ENCODE measurements around the gene PRG3.
"Not testable (repeated sequence)": the region's sequence is repeated elsewhere in the genome, so short reads cannot be mapped to it uniquely, and the experiment has no call there.

PRG3 gene

DNA sequence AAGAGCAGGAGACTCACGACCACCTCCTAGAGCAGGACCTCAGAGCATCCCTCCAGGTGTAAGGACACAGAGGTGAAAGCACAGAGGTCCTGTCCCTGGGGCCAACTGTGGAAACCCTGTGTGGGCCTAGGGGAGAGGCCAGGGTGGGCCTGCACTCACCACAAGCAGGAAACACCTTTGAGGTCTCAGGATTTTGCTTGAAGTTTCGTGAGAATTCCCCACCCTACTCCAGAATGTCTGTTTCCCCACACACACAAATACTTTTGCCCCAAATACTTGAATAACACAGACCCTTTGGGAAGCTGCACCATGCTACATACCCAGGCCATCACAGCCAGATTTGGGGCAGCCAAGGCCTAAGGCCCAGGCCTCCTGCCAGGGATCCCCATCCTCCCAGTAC, 27.8 kb upstream of the PRG3 start:
- DNase-seq (ENCODE audit: low read depth, low spot score): no peak

DNA sequence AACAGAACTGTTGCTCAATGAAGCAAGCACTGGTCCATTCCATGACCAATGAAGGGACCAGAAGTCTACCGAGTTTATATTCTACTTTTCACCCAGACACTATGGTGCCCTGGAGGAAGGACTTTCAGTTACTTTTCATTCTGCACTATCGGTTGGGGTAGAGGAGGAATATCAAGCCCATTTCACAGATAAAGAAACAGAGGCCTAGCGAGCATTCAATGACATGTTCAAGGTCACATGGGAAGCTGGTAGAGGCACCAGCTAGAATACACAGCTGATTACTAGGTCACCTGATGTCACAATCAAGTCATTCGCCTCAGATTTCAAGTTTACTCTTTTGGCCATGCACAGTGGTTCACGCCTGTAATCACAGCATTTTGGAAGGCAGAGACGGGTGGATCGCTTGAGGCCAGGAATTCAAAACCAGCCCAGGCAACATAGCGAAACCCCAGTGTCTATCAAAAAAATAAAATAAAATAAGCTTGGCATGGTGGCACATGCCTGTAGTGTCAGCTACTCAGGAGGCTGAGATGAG, 27.1 kb upstream of the PRG3 start:
- no peak for DNase-seq (ENCODE audit: low read depth, low spot score)

DNA sequence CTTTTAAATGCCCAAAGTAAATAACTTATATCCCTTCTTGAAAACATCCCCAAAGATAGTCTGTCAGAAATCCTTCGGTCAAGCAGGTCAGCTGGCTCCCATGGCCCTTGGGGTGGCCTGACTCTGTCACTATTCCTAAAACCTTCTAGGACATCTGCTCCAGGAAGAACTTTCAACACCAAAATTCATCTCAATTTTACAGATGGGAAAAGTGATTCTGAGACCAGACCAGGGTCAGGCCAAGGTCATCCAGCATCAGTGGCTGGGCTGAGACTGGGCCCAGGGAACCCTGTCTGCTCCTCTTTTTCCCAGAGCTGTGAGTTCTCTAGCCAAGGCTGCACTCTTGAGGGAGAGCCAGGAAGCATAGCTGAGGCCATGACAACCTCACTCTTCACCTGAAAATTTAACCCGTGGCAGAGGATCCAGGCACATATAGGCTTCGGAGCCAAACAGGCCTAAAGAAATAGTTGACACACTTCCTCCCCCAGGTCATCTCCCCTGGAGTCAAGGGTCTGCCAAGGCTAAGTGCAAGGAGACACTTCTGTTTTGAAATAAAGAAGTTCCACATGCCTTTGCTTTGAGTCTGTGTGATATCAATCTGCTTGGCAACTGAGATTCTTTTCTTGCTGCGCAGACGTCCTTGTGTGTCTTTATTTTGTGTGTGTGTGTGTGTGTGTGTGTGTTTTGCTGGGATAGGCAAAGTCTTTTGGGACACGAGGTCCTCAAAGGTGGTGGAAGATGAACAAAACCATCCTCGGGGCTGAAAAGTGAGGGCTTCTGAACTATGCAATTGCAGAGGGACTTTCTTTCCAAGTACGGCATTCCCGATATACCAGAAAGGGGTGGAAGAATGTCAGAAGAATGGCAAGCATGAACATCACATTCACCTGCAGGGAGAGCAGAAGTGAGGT, 26.3 kb upstream of the PRG3 start:
- no peak for DNase-seq (ENCODE audit: low read depth, low spot score)

DNA sequence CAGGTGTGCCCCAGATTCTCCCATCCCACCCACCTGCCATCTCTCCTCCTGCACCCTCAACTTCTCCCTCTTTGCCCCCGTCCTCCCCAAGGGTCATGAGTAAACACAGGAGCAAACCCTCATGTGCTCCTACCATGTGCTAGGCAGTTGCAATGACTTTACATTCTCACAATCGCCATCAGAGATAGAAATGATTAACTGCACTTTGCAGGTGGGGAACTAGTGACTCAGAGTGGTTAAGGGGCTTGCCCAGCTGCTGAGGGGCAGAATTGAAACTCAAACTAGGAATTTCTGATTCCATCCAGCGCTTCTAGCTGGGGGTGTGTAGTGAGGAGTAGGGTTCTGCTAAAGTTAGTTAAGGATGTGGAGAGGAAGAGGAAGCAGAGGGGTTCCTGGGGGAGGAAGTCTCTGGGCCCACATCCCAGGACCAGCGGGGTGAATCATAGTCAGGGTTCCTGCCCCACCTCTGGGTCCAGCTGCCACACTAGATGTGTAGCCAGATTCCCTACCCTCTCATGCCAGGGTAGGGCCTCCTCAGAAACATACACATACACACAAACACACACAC, 25.5 kb upstream of the PRG3 start:
- no peak for DNase-seq (ENCODE audit: low read depth, low spot score)

DNA sequence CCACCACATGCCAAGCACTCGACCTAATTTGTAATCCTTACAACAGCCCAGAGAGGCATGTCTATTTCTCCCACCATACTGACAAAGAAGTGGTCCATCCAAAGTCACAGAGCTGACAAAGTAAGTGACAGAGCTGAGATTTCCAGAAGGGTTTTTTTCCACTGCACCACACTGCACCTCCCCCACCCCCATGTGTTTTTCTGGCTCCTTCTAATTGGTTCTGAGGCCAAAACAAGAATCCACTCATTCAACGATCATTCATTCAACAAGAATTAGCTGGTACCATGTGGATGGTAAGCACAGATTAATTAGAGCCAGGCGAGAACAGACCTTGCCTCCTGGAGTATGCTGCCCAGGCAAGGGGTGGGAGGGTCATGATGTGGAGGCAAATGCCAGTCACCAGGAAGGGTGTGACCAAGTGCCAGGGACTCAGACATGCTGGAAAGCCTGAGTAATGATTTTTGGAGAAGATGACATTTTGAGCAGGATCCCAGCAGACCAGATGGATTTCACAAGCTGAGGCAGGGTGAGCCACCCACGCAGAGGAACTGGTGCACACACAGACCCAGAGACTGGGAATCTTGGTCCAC, 24.4 kb upstream of the PRG3 start:
- no peak for DNase-seq (ENCODE audit: low read depth, low spot score)

DNA sequence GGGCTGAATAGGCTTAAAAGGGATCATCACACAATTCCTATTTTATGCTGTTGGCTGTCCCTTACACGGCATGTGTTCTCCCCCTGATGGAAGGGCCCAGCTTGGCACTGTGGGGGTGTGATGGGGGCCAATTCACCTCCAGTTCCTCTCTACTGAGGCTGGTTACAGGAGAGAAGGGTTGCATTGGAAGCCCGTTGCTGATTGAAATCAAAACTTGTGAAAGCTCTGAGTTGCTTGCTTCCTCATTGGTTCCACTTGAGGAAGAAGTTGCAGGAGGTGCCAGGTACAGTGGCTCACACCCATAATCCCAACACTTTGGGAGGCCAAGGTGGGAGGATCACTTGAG, 22.8 kb upstream of the PRG3 start:
- no peak for DNase-seq (ENCODE audit: low read depth, low spot score)

DNA sequence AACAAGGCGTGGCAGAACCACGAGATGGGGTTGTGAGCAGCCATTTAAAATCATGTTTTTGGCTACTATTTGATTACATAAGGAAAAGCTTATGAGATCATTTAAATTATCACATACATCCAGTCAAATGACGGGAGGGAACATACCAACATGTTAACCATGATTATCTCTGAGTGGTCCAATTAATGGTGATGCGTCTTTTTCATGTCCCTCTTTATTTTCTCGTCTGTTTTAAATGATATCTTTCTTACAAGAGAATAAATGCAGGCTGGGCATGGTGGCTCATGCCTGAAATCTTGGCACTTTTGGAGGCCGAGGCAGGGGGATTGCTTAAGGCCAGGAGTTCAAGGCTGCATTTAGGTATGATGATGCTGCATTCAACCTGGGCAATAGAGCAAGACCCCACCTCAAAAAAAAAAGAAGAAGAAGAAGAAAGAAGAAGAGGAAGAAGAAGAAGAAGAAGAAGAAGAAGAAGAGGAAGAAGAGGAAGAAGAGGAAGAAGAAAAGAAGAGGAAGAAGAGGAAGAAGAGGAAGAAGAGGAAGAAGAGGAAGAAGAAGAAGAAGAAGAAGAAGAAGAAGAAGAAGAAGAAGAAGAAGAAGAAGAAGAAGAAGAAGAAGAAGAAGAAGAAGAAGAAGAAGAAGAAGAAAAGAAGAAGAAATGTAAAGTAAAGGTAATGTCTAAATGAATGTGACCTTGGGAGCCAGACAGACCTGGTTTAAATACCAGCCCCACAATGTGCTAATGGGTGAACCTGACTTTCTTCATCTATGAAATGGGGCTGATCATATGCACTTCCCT, 22.3 kb upstream of the PRG3 start:
- not testable (repeated sequence) for DNase-seq (ENCODE audit: low read depth, low spot score)

DNA sequence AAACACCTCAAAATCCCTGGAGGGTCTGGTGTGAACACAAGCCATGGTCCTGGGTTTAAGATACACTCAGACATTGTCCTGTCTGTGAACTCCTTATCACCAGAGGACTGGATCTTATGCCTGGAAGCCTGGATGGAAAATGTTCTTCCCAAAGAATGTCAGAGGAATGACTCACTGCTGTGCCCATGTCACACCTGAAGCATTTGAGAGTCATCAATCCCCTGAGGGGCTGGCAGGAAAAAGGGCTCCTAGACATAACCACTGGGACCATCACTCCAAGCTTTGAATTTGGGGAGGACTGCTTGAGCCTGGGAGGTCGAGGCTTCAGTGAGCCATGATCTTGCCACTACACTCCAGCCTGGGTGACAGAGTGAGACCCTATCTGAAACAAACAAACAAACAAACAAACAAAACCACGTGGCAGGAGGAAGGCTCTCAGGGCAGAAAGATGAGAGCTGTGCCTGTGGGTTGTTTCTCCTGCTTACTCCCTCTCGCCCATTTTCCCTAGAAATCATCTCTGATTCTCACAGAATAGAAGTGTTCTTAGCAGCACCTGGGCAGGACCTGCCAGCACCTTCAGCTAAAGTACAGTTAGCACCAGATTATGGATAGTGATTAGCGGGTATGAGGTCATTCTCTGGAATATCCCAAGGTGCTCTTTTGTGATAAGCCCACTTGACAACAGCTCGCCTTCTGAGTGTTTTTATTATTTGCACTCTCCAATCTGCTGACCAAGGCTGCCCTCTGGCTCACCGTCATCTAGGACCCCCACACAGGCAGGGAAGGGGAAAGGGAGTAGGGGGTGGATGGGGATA, 21.4 kb upstream of the PRG3 start:
- peak; percentile 47 for DNase-seq (ENCODE audit: low read depth, low spot score)

DNA sequence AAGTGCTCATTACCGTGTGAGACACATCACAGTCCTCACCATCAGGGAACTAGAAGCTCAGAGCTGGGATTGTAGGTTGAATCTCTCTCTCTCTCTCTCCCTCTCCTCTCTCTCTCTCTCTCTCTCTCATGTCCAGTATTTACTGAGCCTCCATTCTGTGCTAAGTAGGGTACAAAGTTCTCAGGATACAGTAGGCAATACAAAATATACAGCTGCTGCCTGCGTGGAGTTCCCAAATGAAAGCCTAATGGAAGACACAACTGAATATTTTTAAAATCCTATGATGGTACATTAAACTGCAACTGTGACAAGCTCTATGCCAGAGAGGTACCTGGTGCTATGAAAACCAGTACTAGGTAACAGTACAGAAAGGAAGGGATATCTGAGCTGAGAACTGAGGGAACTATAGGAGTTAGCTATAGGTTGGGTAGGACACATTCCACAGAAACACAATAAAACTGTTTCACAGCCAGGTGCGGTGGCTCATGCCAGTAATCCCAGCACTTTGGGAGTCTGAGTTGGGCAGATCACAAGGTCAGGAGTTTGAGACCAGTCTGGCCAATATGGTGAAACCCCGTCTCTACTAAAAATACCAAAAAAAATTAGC, 19.1 kb upstream of the PRG3 start:
- DNase-seq (ENCODE audit: low read depth, low spot score): no peak

DNA sequence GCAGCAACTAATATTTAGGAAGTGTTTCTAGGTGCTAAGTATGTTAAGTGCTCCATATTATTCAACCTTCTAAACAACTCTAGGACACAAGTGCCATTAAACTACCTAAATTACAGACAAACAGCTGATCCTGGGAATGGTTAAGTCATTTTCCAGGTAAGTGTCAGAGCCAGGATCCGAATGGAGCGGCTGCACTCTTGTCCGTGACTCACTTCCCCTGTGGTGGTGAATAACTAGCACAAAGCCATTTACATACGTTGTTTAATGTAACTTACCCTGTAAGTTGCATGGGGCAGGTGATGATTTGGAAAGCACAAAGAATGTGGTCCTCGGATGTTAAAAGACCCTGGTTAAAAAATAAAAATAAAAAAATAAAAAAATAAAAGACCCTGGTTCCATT, 18.3 kb upstream of the PRG3 start:
- DNase-seq (ENCODE audit: low read depth, low spot score): no peak

DNA sequence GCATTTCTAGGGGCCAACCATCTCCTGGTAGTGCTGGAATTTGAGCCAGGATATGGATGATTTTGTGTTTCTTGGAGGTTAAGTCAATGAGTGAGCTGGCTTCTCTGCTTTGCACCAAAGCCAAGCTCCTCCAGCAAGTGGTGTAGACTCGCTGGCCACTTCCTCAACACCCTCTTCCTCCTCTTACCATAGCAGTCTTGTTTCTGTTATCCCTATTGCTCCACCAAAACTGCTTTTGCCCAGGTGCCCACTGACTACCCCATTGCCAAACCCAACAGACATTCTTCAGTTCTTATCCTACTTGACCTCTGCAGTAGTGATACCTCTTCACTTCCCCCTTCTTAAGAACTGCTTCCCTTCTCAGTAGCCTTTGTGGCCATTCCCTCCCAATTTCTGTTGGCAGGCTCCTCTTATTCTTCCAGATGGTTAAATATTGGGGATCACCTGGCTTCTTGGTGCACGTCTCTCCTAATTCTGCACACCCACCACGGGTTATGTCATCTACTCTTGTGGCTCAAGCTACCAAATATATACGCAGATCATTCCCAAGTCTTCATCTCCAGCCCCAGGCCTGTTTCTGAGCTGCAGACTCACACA, 16.5 kb upstream of the PRG3 start:
- no peak for DNase-seq (ENCODE audit: low read depth, low spot score)

DNA sequence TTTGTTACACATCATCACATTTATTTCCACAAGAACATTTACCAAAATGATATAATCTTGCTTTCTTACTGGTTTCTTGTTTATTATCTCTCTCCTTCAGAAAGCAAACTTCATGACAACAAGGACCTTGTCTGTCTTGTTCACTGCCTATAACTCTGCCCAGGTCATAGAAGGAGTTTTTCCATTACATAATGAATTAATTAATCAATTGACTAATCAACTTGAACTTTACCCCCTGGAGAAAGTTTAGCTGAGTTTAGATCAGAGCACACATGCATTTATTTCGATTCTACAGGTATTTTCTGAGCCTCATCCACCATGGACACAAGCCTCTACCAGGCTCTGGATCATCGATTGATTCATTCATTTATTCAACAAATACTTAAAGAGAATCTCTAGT, 15.8 kb upstream of the PRG3 start:
- no peak for DNase-seq (ENCODE audit: low read depth, low spot score)

DNA sequence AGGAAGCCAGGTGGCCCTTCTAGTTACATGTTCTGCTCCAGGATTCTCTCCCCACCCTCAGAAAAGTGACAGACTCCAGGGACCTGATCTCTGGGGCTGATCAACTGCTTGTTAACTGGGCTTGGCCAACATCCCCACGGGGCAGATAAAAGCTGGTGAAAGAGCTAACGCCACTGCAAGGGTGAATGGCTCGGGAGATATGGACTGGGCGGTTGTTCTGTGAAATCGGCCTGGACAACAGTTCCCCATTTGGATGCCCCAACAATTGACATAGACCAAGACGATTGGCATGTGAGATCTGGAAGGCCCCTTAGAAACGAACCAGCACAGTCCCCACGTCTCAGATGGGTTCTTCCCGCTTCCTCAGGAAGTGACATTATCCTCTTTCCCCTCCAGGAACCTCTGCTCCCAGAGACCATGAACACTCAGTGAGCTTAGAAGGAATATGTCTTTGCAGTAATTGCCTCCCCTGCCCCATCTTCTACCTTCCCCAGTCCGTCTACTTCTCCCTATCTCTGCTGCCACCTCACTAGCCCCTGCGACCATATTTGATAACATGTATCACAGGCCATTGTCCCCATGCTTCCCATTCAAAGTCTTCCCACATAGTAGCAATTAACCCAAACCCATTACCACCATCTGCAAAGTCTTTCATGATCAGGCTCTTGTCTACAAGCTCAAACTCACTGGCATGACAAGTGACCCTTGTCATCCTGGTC, 15.1 kb upstream of the PRG3 start:
- no peak for DNase-seq (ENCODE audit: low read depth, low spot score)

DNA sequence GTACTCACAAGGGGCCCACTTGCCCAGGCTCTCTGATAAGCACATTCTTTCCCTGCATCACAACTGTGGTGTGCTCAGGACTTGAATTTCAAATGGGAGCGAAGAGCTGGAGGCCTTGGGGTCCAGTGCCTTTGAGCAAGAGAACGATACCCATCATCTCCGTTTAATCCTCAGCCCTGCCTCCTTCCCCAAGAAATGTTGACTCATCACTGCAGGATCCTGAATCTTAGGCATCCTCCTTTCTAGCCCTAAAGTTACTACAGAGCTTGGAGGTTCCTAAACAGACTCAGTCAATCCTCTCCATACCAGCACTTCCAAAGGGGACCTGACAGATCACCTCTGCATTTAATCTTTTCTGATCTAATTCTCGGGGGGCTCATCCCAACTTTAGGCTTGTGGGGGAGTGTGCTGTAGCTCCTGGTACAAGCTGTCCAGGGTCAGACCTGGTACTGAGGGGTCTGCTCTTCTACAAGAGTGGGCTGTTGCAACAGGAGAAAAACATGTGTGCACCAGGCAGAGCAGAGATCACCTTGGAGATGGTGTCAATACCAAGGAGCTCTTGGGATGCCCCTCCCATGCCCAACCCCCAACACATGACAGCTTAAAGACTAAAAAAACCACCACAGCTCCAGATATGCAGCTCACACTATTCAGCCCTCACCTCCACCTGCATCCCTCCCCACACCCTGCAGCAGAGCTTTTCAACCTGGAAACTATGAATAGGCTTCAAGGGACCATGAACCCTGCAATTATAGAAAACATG, 13.4 kb upstream of the PRG3 start:
- no peak for DNase-seq (ENCODE audit: low read depth, low spot score)

DNA sequence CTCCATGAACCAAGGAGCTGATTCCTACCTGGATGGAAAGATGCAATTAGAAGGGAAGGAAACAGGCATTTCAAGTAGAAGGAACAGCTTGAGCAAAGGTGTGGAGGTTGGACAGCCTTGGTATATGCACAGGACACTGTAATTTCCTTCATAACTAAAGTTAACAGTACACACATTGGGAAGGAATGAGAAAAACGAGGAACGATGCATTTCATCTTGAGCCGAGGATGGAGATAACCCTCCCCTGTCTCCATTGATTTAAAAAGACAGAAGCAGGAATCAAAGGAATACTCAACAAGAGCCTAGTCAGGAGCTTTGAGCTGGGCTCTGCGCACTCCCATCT, 11.8 kb upstream of the PRG3 start:
- no peak for DNase-seq (ENCODE audit: low read depth, low spot score)

DNA sequence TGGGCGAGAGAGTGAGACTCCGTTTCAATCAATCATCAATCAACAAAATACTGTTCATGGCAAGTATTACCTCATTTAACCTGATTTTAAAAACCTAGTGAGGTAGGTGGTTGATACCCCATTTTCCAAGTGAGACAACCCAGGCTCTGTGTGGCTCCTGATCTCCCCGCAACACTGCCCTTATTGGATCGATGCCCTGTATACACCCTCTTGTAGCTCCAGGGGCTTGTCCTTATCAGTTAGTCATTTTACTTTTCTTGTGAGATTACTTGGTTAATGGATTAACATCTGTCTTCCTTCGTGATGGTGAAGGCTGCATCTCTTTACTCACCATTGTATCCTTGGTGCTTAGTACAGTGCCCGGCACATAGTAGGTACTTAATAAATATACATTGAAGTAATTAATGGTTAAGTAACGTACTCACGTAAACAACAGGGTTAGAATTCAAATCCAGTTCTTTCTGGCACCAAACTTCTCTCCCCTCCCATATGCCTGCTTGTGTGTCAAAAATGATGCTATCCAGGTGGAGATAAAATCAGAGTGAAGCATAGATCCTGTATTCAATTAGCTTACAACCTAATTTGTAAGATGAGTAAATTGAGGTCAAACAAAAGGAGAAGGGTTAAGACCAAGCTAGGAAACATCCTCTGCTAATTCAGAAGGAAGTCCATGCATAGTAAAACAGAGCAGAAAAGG, 11.3 kb upstream of the PRG3 start:
- no peak for DNase-seq (ENCODE audit: low read depth, low spot score)

DNA sequence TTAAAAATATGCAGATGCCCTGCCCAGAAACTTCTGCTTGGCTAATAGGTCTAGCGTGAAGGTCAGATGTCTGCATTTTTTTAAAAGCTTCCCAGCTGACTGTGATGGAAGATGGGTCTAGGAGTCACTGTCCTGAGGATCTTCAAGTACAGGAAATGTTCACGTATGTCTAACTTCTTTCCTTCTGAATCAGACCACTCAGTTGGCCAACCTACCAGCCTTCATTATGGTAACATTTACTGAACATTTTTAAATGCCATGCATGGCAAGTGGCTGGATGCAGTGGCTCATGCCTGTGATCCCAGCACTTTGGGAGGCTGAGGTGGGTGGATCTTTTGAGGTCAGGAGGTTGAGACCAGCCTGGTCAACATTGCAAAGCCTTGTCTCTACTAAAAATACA, 10.6 kb upstream of the PRG3 start:
- no peak for DNase-seq (ENCODE audit: low read depth, low spot score)

DNA sequence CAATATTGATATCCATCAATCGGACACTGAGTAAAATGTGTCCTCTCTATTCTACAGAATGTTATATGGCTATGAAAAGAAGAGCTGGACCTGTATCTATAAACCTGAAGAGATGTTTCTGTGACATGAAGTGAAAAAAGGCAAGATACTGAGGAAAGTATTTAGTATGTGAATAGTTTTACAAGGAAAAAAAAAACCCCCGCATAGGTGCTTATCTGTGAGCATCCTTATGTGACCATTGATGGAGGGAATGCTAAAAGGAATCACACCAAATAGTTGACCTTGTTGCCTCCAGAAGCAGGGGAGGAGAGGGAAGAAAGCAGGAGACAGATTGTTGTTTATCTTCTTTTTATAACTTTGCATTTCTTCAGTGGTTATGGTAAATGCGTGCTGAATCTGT, 10.2 kb upstream of the PRG3 start:
- no peak for DNase-seq (ENCODE audit: low read depth, low spot score)
